Activated T-helper 2 cell treated with anti-CD3 and anti-CD28 coated beads, Interferon-gamma antibody, Interleukin-2, Interleukin-4, amounts not matched to agents 10 μg/mL and 5 μg/mL and 100 μg/mL, durations not matched to agents 14 hours and 24 hours and 36 hours (primary cell): ENCODE data around the gene OGA. TPM values are rescaled to one million over a fixed set of nuclear protein-coding genes. Genes with fewer than 3 reads are reported as not detected.

Source experiments
- DNase-seq: peaks from one replicate; pipeline ENCODE4 v3.0.0; 2021; ENCODE audit warnings: low spot score
- H3K27ac Mint-ChIP-seq: one replicate; pipeline ENCODE4 v1.8.0; 2021; ENCODE audit warnings: mixed read lengths
- H3K27me3 Mint-ChIP-seq: one replicate; pipeline ENCODE4 v1.8.0; 2021; ENCODE audit warnings: low read depth, mixed read lengths
- H3K36me3 Mint-ChIP-seq: one replicate; pipeline ENCODE4 v1.8.0; 2021; ENCODE audit warnings: low read depth, mixed read lengths
- H3K4me1 Mint-ChIP-seq: one replicate; pipeline ENCODE4 v1.8.0; 2021; ENCODE audit warnings: low read depth, mixed read lengths
- H3K4me3 Mint-ChIP-seq: one replicate; pipeline ENCODE4 v1.8.0; 2021; ENCODE audit warnings: low read depth, mild to moderate bottlenecking, moderate library complexity, mixed read lengths
- H3K9me3 Mint-ChIP-seq: one replicate; pipeline ENCODE4 v1.8.0; 2021; ENCODE audit warnings: mixed read lengths
- intact Hi-C: fragments of 100-400 bp; cut with micrococcal nuclease; formaldehyde crosslinking; loops from one replicate; pipeline ENCODE4 v1.15.1; 2023
- total RNA-seq: library from RNA; stranded (reverse); gene quantifications from 2 replicates; pipeline ENCODE4 v1.2.3, GENCODE V29; 2022

Gene OGA
- total RNA-seq, 1 donor from 2014 or later: 122 TPM

DNA sequence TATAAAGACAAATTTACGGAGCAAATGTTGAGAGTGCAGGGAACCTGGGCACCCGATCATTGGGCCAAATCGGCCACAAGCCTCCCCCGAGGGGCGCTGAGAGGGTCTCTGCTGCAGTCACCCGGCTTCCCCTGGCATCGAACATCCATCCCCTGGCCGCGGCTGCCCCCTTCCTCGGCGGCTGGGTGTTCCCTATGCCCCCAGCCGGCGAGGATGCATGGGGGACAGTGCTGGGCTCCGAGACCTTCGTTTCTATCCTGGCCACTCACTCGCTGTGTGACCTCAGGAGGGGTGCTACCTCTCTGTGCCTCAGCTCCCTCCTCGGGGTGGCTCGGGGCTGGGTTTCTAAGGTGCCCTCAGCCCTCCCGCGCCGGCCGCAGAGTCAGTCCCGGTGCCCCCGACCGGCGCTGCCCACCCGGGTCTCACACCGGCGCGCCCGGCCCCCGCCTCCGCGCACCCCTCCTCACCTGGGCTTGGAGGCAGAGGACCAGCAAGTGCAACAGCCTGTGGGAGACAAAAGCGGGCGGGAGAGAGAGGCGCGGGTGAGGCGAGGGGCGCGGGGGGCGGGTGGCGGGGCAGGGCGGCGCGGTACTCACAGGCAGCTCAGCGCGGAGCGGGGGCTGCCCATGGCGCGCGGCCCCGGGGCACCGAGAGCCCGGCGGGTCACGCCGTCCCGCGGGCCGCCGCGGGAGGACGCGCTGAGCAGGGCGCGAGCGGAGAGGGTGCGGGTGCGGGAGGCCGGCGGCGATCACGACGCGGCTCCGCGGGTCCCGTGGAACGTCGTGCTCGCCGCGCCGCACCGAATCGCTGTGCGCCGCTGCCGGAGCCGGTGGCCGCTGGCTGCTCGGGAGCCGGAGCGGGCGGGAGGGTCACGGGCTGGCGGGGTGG is 42.7 kb downstream of the OGA start, which contains the start of gene FGF8:
Gene FGF8 (minus strand): TSS at position 842 of the 888 bp plus-strand sequence. CDS start 214 bp downstream, at position 628.
- H3K4me1 Mint-ChIP-seq: peaks cover 11% of the 10 kb centered on the region
- no peak within 1 kb of the TSS for H3K27ac Mint-ChIP-seq
- no peak within 1 kb of the TSS for H3K4me3 Mint-ChIP-seq
- intact Hi-C loops: loop anchor here (10.0 kb wide), 2 partner anchors 631 to 1041 kb away; no protein-coding TSS in a partner anchor
- no peak for DNase-seq
- H3K36me3 Mint-ChIP-seq: peaks cover 17% of the 10 kb centered on the region
- no peaks in the 10 kb centered on the region for H3K9me3 Mint-ChIP-seq
- peaks cover 61% of the 10 kb centered on the region for H3K27me3 Mint-ChIP-seq

GRCh38 chr10:101774589-101775272 is 43.5 kb downstream of the OGA start:
- intact Hi-C loops: loop anchor here (10.0 kb wide), 2 partner anchors 630 to 1040 kb away; no protein-coding TSS in a partner anchor
- H3K4me3 Mint-ChIP-seq: no peak overlapping the region
- no peak for DNase-seq
- peaks cover 61% of the 10 kb centered on the region for H3K27me3 Mint-ChIP-seq
- H3K4me1 Mint-ChIP-seq: peaks cover 8% of the 10 kb centered on the region
- H3K27ac Mint-ChIP-seq: no peak overlapping the region
- peaks cover 17% of the 10 kb centered on the region for H3K36me3 Mint-ChIP-seq
- no peaks in the 10 kb centered on the region for H3K9me3 Mint-ChIP-seq

DNA sequence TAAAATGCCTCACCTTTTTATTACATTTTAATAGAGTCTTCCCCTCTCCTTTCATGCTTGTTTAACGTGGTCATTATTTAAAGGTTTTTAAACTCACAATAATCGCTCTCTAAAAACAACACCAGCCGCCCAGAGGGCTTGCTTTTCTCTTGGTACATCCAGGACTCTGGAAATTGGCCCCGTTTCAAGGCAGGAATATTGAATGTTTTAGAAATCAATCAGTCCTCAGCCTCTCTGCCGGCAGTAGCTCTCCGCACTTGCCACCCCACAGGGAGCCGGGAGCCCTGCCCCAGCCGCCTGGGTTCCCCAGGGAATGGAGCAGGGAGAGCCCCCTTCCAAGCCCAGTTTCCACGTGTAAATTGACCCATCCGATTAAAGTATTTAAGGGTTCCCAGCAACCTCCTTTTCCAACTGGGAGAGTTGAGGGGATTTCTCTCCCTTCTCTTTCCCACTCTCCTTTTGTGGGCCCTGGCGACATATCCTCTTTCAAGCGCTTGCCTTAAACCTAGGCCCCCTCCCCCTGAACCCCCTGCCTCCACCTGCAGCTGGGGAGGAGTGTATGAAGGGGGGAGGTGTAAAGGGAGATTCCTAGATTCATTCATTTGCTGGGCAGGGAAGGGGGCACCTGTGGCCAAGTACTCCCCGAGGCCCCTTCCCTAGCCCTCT is 44.2 kb downstream of the OGA start:
- H3K36me3 Mint-ChIP-seq: peaks cover 14% of the 10 kb centered on the region
- H3K4me1 Mint-ChIP-seq: peaks cover 4% of the 10 kb centered on the region
- peaks cover 62% of the 10 kb centered on the region for H3K27me3 Mint-ChIP-seq
- no peak overlapping the region for H3K4me3 Mint-ChIP-seq
- intact Hi-C loops: loop anchor here (10.0 kb wide), 2 partner anchors 629 to 1039 kb away; no protein-coding TSS in a partner anchor
- H3K9me3 Mint-ChIP-seq: no peaks in the 10 kb centered on the region
- DNase-seq: no peak
- no peak overlapping the region for H3K27ac Mint-ChIP-seq

DNA sequence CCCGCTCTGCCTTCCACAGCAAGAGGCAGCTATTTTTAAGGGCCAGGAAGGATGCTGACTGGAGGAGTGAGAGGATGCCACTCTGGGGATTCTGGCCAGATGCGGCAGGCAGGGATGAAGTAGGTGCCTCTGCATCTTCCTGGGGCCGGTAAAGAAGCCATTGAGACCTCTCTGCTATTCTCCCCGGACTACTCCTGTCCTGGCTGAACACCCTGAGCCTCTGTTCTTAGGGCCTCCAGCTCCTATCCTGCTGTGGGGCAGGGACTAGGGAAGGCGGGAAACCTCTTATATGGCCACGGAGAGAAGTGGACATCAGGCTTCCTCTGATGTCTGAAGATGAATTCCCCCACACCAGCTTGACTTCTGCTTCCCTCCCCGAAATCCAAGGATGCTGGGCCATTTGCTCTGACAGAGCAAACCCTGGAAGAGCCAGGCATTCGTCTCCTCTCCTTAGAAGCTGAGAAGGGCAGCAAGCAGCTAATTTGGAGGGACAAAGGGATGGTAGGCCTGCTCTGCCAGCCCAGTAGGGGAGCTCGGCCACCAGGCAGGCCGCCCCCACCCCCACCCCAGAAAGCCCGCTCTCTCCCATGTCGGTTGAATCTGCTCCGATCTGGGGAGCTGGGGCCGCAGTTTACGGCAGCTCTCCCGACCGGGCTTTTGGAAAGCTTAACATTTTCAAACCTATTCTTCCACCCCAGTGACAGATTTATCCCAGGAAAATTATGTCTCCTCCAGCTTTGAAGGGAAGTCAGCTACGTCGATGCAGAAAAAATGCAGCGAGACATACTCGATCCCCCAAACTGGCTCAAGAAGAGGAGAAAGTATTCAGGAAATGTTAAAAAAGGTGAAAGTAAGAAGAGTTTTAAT is 45.1 kb downstream of the OGA start:
- Mint-ChIP-seq H3K27ac (no peak overlapping the region), H3K36me3 (peaks cover 9% of the 10 kb centered on the region), H3K27me3 (peaks cover 57% of the 10 kb centered on the region), H3K4me1 (no peaks in the 10 kb centered on the region), H3K4me3 (no peak overlapping the region), H3K9me3 (no peaks in the 10 kb centered on the region)
- DNase-seq: no peak
- intact Hi-C loops: loop anchor here (10.0 kb wide), 2 partner anchors 628 to 1038 kb away; no protein-coding TSS in a partner anchor

DNA sequence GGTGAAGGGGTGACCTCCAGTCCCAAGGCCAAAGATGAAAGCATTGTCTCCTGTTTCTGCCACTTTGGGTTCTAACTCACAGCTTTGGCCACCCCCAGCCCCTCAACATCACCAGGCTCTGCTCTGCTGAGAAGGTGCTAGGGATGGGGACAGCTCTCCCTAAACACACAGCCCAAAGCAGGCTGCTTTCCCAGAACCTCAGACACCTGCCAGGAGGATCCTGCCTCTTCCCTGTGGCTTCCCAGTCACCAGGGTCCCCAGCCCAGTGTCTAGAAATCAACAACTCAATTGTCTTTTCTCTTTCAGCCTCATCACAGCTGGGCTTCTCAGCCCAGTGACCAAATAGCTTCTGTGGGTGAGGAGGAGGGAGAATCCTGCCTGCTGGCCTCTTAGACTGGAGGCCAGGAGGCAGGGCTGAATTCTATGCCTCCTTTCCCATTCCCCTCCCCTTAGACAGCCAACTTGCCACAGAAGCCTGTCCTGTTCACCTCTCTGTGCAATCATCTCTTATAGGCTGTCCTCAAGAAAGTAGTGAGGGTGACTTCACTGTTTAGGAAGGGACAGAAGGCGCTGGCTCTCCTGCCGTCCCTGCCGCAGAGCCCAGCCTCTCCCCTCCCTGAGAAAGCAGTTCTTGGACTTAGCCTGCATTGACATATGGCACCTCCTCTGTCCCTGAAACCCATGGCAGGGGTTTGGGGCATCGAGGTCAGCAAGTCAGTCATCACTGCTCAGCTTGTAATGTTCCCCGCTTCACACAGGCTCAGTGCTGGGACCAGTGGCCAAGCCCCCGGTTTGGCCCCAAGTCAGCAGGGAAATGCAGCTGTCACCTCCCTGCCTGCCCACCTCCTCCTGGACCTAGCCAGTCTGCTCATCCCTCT is 46.0 kb downstream of the OGA start:
- intact Hi-C loops: loop anchor here (10.0 kb wide), 2 partner anchors 627 to 1037 kb away; no protein-coding TSS in a partner anchor

GRCh38 chr10:101771380-101771779 is 46.9 kb downstream of the OGA start:
- Mint-ChIP-seq H3K4me1 (no peaks in the 10 kb centered on the region), H3K27ac (no peak overlapping the region), H3K36me3 (no peaks in the 10 kb centered on the region), H3K9me3 (no peaks in the 10 kb centered on the region), H3K27me3 (peaks cover 50% of the 10 kb centered on the region), H3K4me3 (no peak overlapping the region)
- intact Hi-C loops: loop anchor here (10.0 kb wide), 2 partner anchors 627 to 1037 kb away; no protein-coding TSS in a partner anchor
- no peak for DNase-seq

More for the DNA sequence above, 46.0 kb downstream of the OGA start:
- DNase-seq: no peak
- Mint-ChIP-seq H3K4me3 (no peak overlapping the region), H3K4me1 (no peaks in the 10 kb centered on the region), H3K27ac (no peak overlapping the region), H3K27me3 (peaks cover 49% of the 10 kb centered on the region), H3K9me3 (no peaks in the 10 kb centered on the region), H3K36me3 (peaks cover under 1% of the 10 kb centered on the region)

- Mint-ChIP-seq H3K36me3 (no peaks in the 10 kb centered on the region), H3K4me1 (no peaks in the 10 kb centered on the region), H3K27me3 (peaks cover 56% of the 10 kb centered on the region), H3K27ac (no peak overlapping the region), H3K9me3 (no peaks in the 10 kb centered on the region), H3K4me3 (no peak overlapping the region)
- intact Hi-C loops: loop anchor here (10.0 kb wide), 2 partner anchors 626 to 1036 kb away; no protein-coding TSS in a partner anchor
- DNase-seq: no peak
Measured at GRCh38 chr10:101770331-101771215, 47.7 kb downstream of the OGA start.

- Mint-ChIP-seq H3K4me3 (no peak overlapping the region), H3K4me1 (no peaks in the 10 kb centered on the region), H3K27me3 (peaks cover 56% of the 10 kb centered on the region), H3K36me3 (no peaks in the 10 kb centered on the region), H3K27ac (no peak overlapping the region), H3K9me3 (no peaks in the 10 kb centered on the region)
- intact Hi-C loops: loop anchor here (10.0 kb wide), 2 partner anchors 625 to 1035 kb away; no protein-coding TSS in a partner anchor
- no peak for DNase-seq
Measured at GRCh38 chr10:101769541-101770180, 48.6 kb downstream of the OGA start.

GRCh38 chr10:101768791-101769170 is 49.5 kb downstream of the OGA start:
- H3K27me3 Mint-ChIP-seq: peaks cover 50% of the 10 kb centered on the region
- no peak overlapping the region for H3K4me3 Mint-ChIP-seq
- no peaks in the 10 kb centered on the region for H3K36me3 Mint-ChIP-seq
- no peak overlapping the region for H3K27ac Mint-ChIP-seq
- intact Hi-C loops: no loop called here
- no peaks in the 10 kb centered on the region for H3K4me1 Mint-ChIP-seq
- DNase-seq: no peak
- H3K9me3 Mint-ChIP-seq: no peaks in the 10 kb centered on the region
